Measurements from ENCODE around the gene CCDC30.

DNA sequence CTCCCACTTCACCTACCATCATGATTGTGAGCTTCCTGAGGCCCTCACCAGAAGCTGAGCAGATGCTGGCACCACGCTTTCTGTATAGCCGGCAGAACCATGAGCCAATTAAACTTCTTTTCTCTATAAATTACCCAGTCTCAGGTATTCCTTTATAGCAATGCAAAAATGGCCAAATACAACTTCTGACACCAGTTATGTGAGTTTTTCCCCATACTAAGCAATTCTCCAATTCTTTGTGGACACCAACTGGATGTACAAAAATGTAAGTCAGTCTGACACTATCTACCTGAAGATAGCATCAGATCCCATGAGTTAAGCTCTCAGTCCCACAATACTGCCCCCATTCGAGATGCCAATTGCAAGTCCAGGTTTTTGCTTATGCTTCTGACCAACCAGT is 129.7 kb downstream of the CCDC30 start:
- TF ChIP-seq, protein P1, sequence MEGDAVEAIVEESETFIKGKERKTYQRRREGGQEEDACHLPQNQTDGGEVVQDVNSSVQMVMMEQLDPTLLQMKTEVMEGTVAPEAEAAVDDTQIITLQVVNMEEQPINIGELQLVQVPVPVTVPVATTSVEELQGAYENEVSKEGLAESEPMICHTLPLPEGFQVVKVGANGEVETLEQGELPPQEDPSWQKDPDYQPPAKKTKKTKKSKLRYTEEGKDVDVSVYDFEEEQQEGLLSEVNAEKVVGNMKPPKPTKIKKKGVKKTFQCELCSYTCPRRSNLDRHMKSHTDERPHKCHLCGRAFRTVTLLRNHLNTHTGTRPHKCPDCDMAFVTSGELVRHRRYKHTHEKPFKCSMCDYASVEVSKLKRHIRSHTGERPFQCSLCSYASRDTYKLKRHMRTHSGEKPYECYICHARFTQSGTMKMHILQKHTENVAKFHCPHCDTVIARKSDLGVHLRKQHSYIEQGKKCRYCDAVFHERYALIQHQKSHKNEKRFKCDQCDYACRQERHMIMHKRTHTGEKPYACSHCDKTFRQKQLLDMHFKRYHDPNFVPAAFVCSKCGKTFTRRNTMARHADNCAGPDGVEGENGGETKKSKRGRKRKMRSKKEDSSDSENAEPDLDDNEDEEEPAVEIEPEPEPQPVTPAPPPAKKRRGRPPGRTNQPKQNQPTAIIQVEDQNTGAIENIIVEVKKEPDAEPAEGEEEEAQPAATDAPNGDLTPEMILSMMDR (IDR thresholded peaks at IDR 0.05) = no peak
- no peak for TF ChIP-seq POLR2A (IDR thresholded peaks at IDR 0.05)
